ENCODE measurements around the gene RRP9.
"Not testable (repeated sequence)": the region's sequence is repeated elsewhere in the genome, so short reads cannot be mapped to it uniquely, and the experiment has no call there.

RRP9 gene

GRCh38 chr3:51941798-51942602 lies at the start of gene RRP9, which contains the start of gene PARP3:
RRP9 (minus strand) TSS chr3:51941904; CDS start chr3:51941867, 37 bp downstream.
PARP3 (plus strand) TSS chr3:51942363; CDS start chr3:51943356, 993 bp downstream.
- DNase-seq = peak; percentile 99

- not testable (repeated sequence) for DNase-seq
Observed at GRCh38 chr3:51990501-51990971, 48.8 kb upstream of the RRP9 start.

- no peak for DNase-seq
Observed at GRCh38 chr3:51988286-51989146, 46.8 kb upstream of the RRP9 start.

- no peak for DNase-seq
Observed at GRCh38 chr3:51987568-51987967, 45.9 kb upstream of the RRP9 start.

- DNase-seq = no peak
Observed at GRCh38 chr3:51986010-51986947, 44.6 kb upstream of the RRP9 start.

GRCh38 chr3:51985063-51985462 lies 43.4 kb upstream of the RRP9 start:
- DNase-seq = no peak

- DNase-seq = no peak
Observed at GRCh38 chr3:51984269-51984647, 42.6 kb upstream of the RRP9 start.

GRCh38 chr3:51983578-51984268 lies 42.0 kb upstream of the RRP9 start:
- no peak for DNase-seq

GRCh38 chr3:51982838-51983577 lies 41.3 kb upstream of the RRP9 start, which contains the start of gene ACY1:
ACY1 (plus strand) TSS chr3:51983535; CDS start chr3:51984065, 530 bp downstream.
- no peak for DNase-seq

GRCh38 chr3:51982352-51982837 lies 40.7 kb upstream of the RRP9 start:
- peak; percentile 67 for DNase-seq

GRCh38 chr3:51980253-51980652 lies 38.5 kb upstream of the RRP9 start:
- DNase-seq = no peak

GRCh38 chr3:51978143-51978502 lies 36.4 kb upstream of the RRP9 start:
- no peak for DNase-seq

GRCh38 chr3:51977446-51978142 lies 35.9 kb upstream of the RRP9 start:
- DNase-seq = no peak

- peak; percentile 21 for DNase-seq
Observed at GRCh38 chr3:51975852-51976549, 34.3 kb upstream of the RRP9 start.

- DNase-seq = peak; percentile 15
Observed at GRCh38 chr3:51974963-51975851, 33.5 kb upstream of the RRP9 start, which contains the start of gene ABHD14A. ABHD14A (plus strand) TSS chr3:51975064; CDS start chr3:51975136, 72 bp downstream.

GRCh38 chr3:51974277-51974962 lies 32.7 kb upstream of the RRP9 start:
- no peak for DNase-seq

- no peak for DNase-seq
Observed at GRCh38 chr3:51971350-51971749, 29.6 kb upstream of the RRP9 start.
